IPS-20b (cell line): ENCODE measurements around the gene IGSF23.
"Not testable (repeated sequence)": the region's sequence is repeated elsewhere in the genome, so short reads cannot be mapped to it uniquely, and the experiment has no call there.

Experiments
- H3K27ac ChIP-seq: one replicate; pipeline ENCODE4 v1.5.1; 2013; ENCODE audit warnings: low read length
- H3K27me3 ChIP-seq: 2 replicates; pipeline ENCODE4 v1.6.1; 2013; ENCODE audit warnings: mild to moderate bottlenecking, low read length, inconsistent platforms; ENCODE audit not compliant: insufficient read depth
- H3K36me3 ChIP-seq: 2 replicates; pipeline ENCODE4 v1.6.1; 2013; ENCODE audit warnings: low read depth, mild to moderate bottlenecking, inconsistent platforms, low read length, moderate library complexity; ENCODE audit not compliant: insufficient read depth
- H3K4me1 ChIP-seq: 2 replicates; pipeline ENCODE4 v1.6.1; 2013; ENCODE audit warnings: mild to moderate bottlenecking, control low read depth, inconsistent platforms, low read length, moderate library complexity; ENCODE audit not compliant: insufficient read depth
- H3K4me3 ChIP-seq: 2 replicates; pipeline ENCODE4 v1.5.1; 2013; ENCODE audit warnings: mild to moderate bottlenecking, low read length, inconsistent platforms
- H3K9ac ChIP-seq: 2 replicates; pipeline ENCODE4 v1.6.1; 2013; ENCODE audit warnings: low read depth, mild to moderate bottlenecking, inconsistent platforms, low read length, moderate library complexity
- H3K9me3 ChIP-seq: 2 replicates; pipeline ENCODE4 v1.6.1; 2013; ENCODE audit warnings: mild to moderate bottlenecking, low read depth, low read length, inconsistent platforms; ENCODE audit not compliant: insufficient read depth

Gene IGSF23

DNA sequence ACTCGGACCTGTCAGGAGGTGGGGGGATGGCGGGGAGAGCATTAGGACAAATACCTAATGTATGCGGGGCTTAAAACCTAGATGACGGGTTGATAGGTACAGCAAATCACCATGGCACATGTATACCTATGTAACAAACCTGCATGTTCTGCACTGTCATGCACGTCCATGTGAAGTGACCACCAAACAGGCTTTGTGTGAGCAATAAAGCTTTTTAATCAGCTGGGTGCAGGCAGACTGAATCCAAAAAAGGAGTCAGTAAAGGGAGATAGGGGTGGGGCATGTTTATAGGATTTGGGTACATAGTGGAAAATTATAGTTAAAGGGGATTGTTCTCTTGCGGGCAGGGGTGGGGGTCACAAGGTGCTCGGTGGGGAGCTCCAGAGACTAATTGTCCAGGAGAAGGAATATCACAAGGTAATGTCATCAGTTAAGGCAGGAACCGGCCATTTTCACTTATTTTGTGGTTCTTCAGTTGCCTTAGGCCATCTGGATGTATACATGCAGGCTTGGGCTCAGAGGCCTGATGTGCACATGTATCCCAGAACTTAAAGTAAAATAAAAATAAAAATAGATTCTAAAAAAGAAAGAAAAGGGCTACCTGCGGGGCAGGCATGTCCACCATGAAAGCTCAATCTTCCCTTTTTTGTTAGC, 21.9 kb upstream of the IGSF23 start:
- H3K36me3 ChIP-seq, H3K9me3 ChIP-seq, H3K4me1 ChIP-seq, H3K9ac ChIP-seq, H3K4me3 ChIP-seq, H3K27me3 ChIP-seq, H3K27ac ChIP-seq: not testable (repeated sequence)

DNA sequence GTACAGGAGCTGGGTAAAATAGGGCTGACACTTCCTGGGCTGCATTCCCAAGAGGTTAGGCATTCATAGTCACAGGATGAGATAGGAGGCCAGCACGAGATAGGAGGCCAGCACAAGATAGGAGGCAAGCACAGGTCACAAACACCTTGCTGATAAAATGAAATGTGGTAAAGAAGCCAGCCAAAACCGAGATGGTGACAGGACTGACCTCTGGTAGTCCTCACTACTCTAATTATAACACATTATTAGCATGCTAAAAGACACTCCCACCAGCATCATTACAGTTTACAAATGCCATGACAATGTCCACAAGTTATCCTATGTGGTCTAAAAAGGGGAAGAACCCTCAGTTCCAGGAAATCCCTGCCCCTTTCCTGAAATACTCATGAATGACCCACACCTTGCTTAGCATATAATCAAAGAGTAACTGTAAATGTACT, 20.9 kb upstream of the IGSF23 start:
- no peak overlapping the region for H3K27ac ChIP-seq
- peaks cover 4% of the 10 kb centered on the region for H3K4me1 ChIP-seq
- no peak overlapping the region for H3K4me3 ChIP-seq
- H3K9ac ChIP-seq, result no peak overlapping the region
- no peaks in the 10 kb centered on the region for H3K36me3 ChIP-seq
- no peaks in the 10 kb centered on the region for H3K27me3 ChIP-seq
- no peaks in the 10 kb centered on the region; the same call in 1 of the 2 replicates for H3K9me3 ChIP-seq

DNA sequence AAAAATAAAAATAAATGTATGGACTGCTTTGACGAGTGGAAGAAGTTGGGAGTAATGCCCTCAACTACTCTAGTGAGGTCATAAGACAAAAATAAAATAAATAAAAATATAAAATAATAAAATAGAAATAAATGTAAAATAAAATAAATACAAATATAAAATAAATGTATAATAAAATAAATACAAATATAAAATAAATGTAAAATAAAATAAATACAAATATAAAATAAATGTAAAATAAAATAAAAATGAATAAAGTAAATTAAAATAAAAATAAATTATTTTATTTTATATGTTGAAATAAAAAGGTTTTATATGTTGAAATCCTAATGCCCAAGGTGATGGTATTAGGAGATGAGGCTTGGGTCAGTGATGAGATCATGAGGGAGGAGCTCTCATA, 20.1 kb upstream of the IGSF23 start:
- H3K36me3 ChIP-seq, result no peaks in the 10 kb centered on the region
- no peak overlapping the region for H3K9ac ChIP-seq
- H3K9me3 ChIP-seq, result no peaks in the 10 kb centered on the region
- H3K27ac ChIP-seq, result no peak overlapping the region
- no peaks in the 10 kb centered on the region for H3K27me3 ChIP-seq
- no peak overlapping the region for H3K4me3 ChIP-seq
- peaks cover 4% of the 10 kb centered on the region for H3K4me1 ChIP-seq

DNA sequence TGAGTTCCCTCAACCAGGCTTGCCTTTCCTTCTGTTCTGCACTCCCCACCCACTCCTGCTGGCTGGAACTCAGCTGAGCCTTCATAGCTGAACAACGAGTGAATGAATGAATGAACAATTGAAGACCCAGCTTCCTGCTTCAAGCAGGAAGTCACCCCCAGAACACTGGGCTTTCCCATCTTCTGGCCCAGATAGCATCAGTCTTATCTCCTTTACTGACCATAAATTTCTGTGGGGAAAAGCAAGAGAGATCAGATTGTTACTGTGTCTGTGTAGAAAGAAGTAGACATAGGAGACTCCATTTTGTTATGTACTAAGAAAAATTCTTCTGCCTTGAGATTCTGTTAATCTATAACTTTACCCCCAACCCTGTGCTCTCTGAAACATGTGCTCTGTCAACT, 19.5 kb upstream of the IGSF23 start:
- not testable (repeated sequence) for H3K27ac ChIP-seq, H3K36me3 ChIP-seq, H3K9me3 ChIP-seq, H3K27me3 ChIP-seq, H3K4me3 ChIP-seq, H3K4me1 ChIP-seq, H3K9ac ChIP-seq

DNA sequence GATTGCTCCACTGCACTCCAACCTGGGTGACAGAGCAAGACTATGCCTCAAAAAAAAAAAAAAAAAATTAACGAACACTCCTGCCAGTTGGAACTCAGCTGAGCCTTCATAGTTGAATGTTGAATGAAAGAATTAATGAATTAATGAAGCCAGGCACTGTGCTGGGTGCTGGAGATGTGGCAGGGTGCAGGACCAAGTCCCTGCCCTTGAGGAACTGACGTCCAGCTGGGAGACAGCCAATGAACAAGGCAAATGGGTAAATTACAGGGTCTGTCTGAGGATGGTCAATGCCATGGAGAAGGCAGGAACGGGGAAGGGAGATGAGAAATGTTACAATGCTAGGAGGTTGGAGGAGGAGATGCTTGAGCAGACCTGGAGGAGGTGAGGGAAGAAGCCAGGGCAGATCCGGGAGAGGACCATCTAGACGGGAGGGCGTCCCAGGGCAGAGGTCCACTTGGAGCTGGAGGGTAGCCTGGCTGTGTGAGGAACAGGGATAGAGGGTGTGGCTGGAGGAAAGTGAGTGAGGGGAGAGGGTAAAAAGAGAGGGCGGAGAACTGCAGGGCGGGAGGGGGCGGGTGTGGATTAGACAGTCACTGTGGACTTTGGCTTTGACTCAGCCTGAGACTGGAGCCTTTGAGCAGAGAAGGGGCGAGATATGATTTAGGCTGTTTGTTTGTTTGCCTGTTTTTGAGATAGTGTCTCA, 16.8 kb upstream of the IGSF23 start:
- no peaks in the 10 kb centered on the region for H3K36me3 ChIP-seq
- H3K4me1 ChIP-seq, result peaks cover 4% of the 10 kb centered on the region; the same call in 1 of the 2 replicates
- no peak overlapping the region for H3K9ac ChIP-seq
- H3K4me3 ChIP-seq, result no peak overlapping the region
- no peaks in the 10 kb centered on the region for H3K27me3 ChIP-seq
- no peaks in the 10 kb centered on the region for H3K9me3 ChIP-seq
- no peak overlapping the region for H3K27ac ChIP-seq

GRCh38 chr19:44597131-44597491, 16.3 kb upstream of the IGSF23 start:
- H3K27ac ChIP-seq, result no peak overlapping the region
- peaks cover 4% of the 10 kb centered on the region; the same call in 1 of the 2 replicates for H3K4me1 ChIP-seq
- H3K27me3 ChIP-seq, result no peaks in the 10 kb centered on the region
- no peak overlapping the region for H3K9ac ChIP-seq
- H3K4me3 ChIP-seq, result no peak overlapping the region
- H3K9me3 ChIP-seq, result no peaks in the 10 kb centered on the region
- no peaks in the 10 kb centered on the region for H3K36me3 ChIP-seq

DNA sequence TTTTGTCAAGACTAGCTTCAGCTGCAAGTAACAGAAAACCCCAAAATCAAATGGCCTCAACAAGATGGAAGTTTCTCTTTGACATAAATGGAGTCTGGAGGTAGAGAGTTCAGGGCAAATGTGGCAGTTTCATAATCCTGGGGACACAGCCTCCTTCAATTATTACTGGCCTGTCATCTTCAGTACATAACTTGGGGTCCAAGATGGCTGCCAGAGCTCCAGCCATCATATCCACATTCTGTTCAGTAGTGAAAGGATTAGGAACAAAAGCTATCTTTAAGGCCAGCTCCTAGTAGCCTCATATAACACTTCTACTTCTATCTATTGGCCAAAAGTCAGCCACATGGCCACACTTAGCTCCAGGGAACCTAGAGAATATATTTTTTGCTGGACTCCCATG, 15.0 kb upstream of the IGSF23 start:
- Histone ChIP-seq H3K9me3 (no peaks in the 10 kb centered on the region), H3K4me1 (peaks cover 4% of the 10 kb centered on the region; the same call in 1 of the 2 replicates), H3K36me3 (no peaks in the 10 kb centered on the region), H3K4me3 (no peak overlapping the region), H3K27me3 (no peaks in the 10 kb centered on the region), H3K27ac (no peak overlapping the region), H3K9ac (no peak overlapping the region)

GRCh38 chr19:44598880-44599279, 14.5 kb upstream of the IGSF23 start:
- H3K4me3 ChIP-seq, result no peak overlapping the region
- no peak overlapping the region for H3K27ac ChIP-seq
- no peaks in the 10 kb centered on the region for H3K36me3 ChIP-seq
- no peaks in the 10 kb centered on the region for H3K27me3 ChIP-seq
- no peaks in the 10 kb centered on the region for H3K9me3 ChIP-seq
- peaks cover 3% of the 10 kb centered on the region; the same call in 1 of the 2 replicates for H3K4me1 ChIP-seq
- H3K9ac ChIP-seq, result no peak overlapping the region

DNA sequence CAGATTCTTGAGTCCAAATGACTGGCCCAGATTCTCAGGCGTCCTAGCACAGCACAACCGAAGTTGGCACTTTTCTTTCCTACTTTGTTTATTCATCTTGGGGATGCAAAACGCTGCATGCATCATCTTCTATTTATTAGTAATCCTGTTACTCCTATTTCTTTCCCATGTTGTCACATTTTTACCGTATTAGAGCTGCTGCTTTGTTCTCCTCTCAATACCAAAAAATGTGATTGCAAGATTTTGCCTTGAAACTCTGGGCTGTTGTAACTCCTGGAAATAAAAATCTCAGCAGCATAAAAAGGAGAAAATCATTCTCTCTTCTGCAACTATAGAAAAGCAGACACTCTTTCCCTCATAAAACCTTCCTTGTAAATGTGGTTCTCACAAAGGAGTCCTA, 12.9 kb upstream of the IGSF23 start:
- no peaks in the 10 kb centered on the region for H3K27me3 ChIP-seq
- no peaks in the 10 kb centered on the region for H3K36me3 ChIP-seq
- peaks cover 9% of the 10 kb centered on the region; the same call in 1 of the 2 replicates for H3K4me1 ChIP-seq
- no peak overlapping the region for H3K4me3 ChIP-seq
- H3K27ac ChIP-seq, result no peak overlapping the region
- H3K9me3 ChIP-seq, result no peaks in the 10 kb centered on the region
- no peak overlapping the region for H3K9ac ChIP-seq

DNA sequence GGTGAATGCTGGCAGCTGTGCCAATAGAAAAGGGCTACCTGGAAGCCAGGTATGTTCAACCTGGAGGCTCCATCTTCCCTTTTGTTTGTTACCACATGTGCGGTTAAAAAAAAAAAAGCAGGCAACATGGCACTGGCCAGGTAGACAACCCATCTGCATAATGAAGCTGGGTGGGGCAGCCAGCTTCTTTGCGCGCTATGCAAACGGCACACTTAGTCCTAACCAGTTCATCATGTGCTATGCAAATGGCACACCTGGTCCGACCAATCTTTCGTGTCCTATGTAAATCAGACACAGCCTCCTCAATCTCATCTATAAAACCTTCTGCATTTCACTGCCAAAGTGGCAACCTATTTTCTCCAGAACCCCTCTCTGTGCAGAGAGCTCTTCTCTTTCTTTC, 11.3 kb upstream of the IGSF23 start:
- Histone ChIP-seq H3K4me1 (peaks cover 9% of the 10 kb centered on the region; the same call in 1 of the 2 replicates), H3K9me3 (no peaks in the 10 kb centered on the region), H3K36me3 (no peaks in the 10 kb centered on the region), H3K27ac (no peak overlapping the region), H3K4me3 (no peak overlapping the region), H3K9ac (no peak overlapping the region), H3K27me3 (no peaks in the 10 kb centered on the region)

DNA sequence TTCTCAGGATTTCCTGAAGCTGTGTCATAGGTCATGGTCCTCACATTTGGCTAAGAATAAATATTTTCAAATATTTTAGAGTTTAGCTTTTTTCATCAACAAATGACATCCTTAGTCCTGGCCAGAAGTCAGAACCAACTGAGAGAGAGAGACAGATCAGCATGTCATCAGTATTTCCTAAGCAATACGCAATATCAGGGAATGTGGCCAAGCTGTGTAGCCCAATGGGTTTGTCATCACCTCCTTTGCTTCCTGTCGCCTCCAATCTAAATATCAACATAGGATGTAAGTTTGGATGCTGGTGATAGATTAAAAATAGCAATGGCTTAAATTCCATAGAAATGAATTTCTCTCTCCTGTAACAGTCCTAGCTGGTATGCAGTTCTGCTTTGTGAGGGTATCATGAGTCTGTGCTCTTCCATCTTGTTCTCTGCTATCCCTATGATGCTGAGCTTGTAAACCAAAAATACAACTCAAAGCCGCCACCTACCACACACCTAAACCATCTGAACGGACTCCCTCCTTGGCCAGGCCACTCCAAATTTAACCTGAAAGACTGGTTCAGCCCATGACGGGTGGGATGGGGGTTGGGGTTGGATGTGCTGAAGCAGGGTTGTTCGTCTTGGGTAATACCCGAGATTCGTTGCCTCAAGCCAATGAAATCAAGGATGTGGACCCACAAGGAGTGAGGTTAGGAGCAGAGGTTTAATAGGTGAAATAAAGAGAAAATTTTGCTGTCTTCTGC, 10.0 kb upstream of the IGSF23 start:
- Histone ChIP-seq H3K27ac (no peak overlapping the region), H3K9ac (no peak overlapping the region)

DNA sequence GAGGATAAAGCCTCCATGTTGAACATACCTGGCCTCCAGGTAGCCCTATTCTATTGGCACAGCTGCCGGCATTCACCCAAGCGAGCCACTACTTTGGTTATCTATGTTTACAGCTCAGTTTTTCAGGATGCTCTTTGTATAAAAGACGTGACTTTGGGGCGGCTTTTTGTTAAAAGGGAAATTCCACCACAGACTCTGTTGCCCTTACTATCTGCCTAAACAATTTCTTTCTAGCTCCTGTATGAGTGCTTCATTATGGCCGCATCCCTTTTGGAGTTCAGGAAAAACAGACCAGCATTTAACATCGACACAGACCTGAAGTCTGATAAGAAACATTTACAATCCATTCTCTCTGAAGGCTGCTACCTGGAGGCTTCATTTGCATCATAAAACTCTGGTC, 9.1 kb upstream of the IGSF23 start:
- Histone ChIP-seq H3K9me3 (no peaks in the 10 kb centered on the region), H3K4me1 (peaks cover 14% of the 10 kb centered on the region), H3K27ac (no peak overlapping the region), H3K9ac (no peak overlapping the region), H3K27me3 (no peaks in the 10 kb centered on the region), H3K36me3 (no peaks in the 10 kb centered on the region), H3K4me3 (no peak overlapping the region)

More for the DNA sequence above, 10.0 kb upstream of the IGSF23 start:
- H3K4me1 ChIP-seq, result peaks cover 14% of the 10 kb centered on the region
- no peak overlapping the region for H3K4me3 ChIP-seq
- H3K27me3 ChIP-seq, result no peaks in the 10 kb centered on the region
- no peaks in the 10 kb centered on the region for H3K9me3 ChIP-seq
- no peaks in the 10 kb centered on the region for H3K36me3 ChIP-seq
